ENCODE results near the gene DPY19L3.
"Not testable (repeated sequence)": the region's sequence is repeated elsewhere in the genome, so short reads cannot be mapped to it uniquely, and the experiment has no call there.

DPY19L3 gene

GRCh38 chr19:32442650-32443049 lies 37.1 kb downstream of the DPY19L3 start:
- H3K4me3 ChIP-seq (ENCODE audit: low read length), result no peak overlapping the region
- no peak for TF ChIP-seq ZNF274 (IDR thresholded peaks at IDR 0.05; ENCODE audit: low read depth, low read length)

GRCh38 chr19:32447534-32447933 lies 42.0 kb downstream of the DPY19L3 start:
- H3K4me3 ChIP-seq (ENCODE audit: low read length), result not testable (repeated sequence)

- TF ChIP-seq ZNF274 (IDR thresholded peaks at IDR 0.05; ENCODE audit: low read depth, low read length), result no peak
- H3K4me3 ChIP-seq (ENCODE audit: low read length), result no peak overlapping the region
These were observed 42.5 kb downstream of the DPY19L3 start for GRCh38 chr19:32448026-32448425.

- H3K4me3 ChIP-seq (ENCODE audit: low read length), result no peak overlapping the region
- no peak for TF ChIP-seq ZNF274 (IDR thresholded peaks at IDR 0.05; ENCODE audit: low read depth, low read length)
These were observed 44.6 kb downstream of the DPY19L3 start for GRCh38 chr19:32450217-32450616.

GRCh38 chr19:32453736-32454135 lies 48.2 kb downstream of the DPY19L3 start:
- no peak overlapping the region for H3K4me3 ChIP-seq (ENCODE audit: low read length)
- no peak for TF ChIP-seq ZNF274 (IDR thresholded peaks at IDR 0.05; ENCODE audit: low read depth, low read length)

GRCh38 chr19:32456406-32456805 lies 50.8 kb downstream of the DPY19L3 start:
- TF ChIP-seq ZNF274 (IDR thresholded peaks at IDR 0.05; ENCODE audit: low read depth, low read length), result no peak
- no peak overlapping the region for H3K4me3 ChIP-seq (ENCODE audit: low read length)

- no peak for TF ChIP-seq ZNF274 (IDR thresholded peaks at IDR 0.05; ENCODE audit: low read depth, low read length)
- no peak overlapping the region for H3K4me3 ChIP-seq (ENCODE audit: low read length)
These were observed 52.1 kb downstream of the DPY19L3 start for GRCh38 chr19:32457571-32458158.

GRCh38 chr19:32458500-32459123 lies 53.0 kb downstream of the DPY19L3 start:
- no peak for TF ChIP-seq ZNF274 (IDR thresholded peaks at IDR 0.05; ENCODE audit: low read depth, low read length)
- no peak overlapping the region; the same call in 1 of the 2 replicates for H3K4me3 ChIP-seq (ENCODE audit: low read length)

GRCh38 chr19:32459204-32459865 lies 53.8 kb downstream of the DPY19L3 start:
- no peak for TF ChIP-seq ZNF274 (IDR thresholded peaks at IDR 0.05; ENCODE audit: low read depth, low read length)

GRCh38 chr19:32460476-32460875 lies 54.9 kb downstream of the DPY19L3 start:
- H3K4me3 ChIP-seq (ENCODE audit: low read length), result no peak overlapping the region
- TF ChIP-seq ZNF274 (IDR thresholded peaks at IDR 0.05; ENCODE audit: low read depth, low read length), result no peak

More at GRCh38 chr19:32459204-32459865, 53.8 kb downstream of the DPY19L3 start:
- H3K4me3 ChIP-seq (ENCODE audit: low read length), result no peak overlapping the region

GRCh38 chr19:32464279-32464678 lies 58.7 kb downstream of the DPY19L3 start:
- H3K4me3 ChIP-seq (ENCODE audit: low read length), result no peak overlapping the region
- TF ChIP-seq ZNF274 (IDR thresholded peaks at IDR 0.05; ENCODE audit: low read depth, low read length), result no peak

- no peak for TF ChIP-seq ZNF274 (IDR thresholded peaks at IDR 0.05; ENCODE audit: low read depth, low read length)
- H3K4me3 ChIP-seq (ENCODE audit: low read length), result no peak overlapping the region
These were observed 59.6 kb downstream of the DPY19L3 start for GRCh38 chr19:32465176-32465575.

GRCh38 chr19:32469795-32470194 lies 64.2 kb downstream of the DPY19L3 start:
- no peak for TF ChIP-seq ZNF274 (IDR thresholded peaks at IDR 0.05; ENCODE audit: low read depth, low read length)
- no peak overlapping the region for H3K4me3 ChIP-seq (ENCODE audit: low read length)

- TF ChIP-seq ZNF274 (IDR thresholded peaks at IDR 0.05; ENCODE audit: low read depth, low read length), result no peak
- H3K4me3 ChIP-seq (ENCODE audit: low read length), result no peak overlapping the region
These were observed 65.5 kb downstream of the DPY19L3 start for GRCh38 chr19:32471095-32471494.

GRCh38 chr19:32471811-32472210 lies 66.2 kb downstream of the DPY19L3 start:
- TF ChIP-seq ZNF274 (IDR thresholded peaks at IDR 0.05; ENCODE audit: low read depth, low read length), result no peak
- no peak overlapping the region for H3K4me3 ChIP-seq (ENCODE audit: low read length)

Measured in GM08714 (cell line).